MCF 10A (cell line): ENCODE data around the gene MORN1. TPM values are rescaled to one million over a fixed set of nuclear protein-coding genes. Genes with fewer than 3 reads are reported as not detected.

Source experiments
- BruUV-seq: library from RNA; stranded (reverse); fragments of 400-500 nt; replicated peaks from 2 replicates; lab custom pipeline; 2021; lab: Mats Ljungman, UMichigan
- CTCF ChIA-PET: fragments of 300-600 bp; sonication (Branson Sonifier 250); formaldehyde crosslinking; extraction: SDS; loops from one replicate; lab custom pipeline; 2021; ENCODE audit warnings: antibody characterized with exemption, inconsistent platforms; lab: Yijun Ruan, JAX
- POLR2A ChIA-PET: fragments of 300-600, 350-650 bp; sonication (Branson Sonifier 250); formaldehyde crosslinking; extraction: SDS; loops from one replicate; lab custom pipeline; 2020; ENCODE audit warnings: antibody characterized with exemption, inconsistent platforms; lab: Yijun Ruan, JAX
- DNase-seq: peaks from one replicate; pipeline ENCODE4 v3.0.0-alpha.2; 2018; ENCODE audit not compliant: unreplicated experiment
- H3K27ac Mint-ChIP-seq: one replicate; pipeline ENCODE4 v1.8.0; 2022; ENCODE audit warnings: mild to moderate bottlenecking, low read depth, mixed read lengths; ENCODE audit not compliant: unreplicated experiment
- H3K27me3 Mint-ChIP-seq: one replicate; pipeline ENCODE4 v1.8.0; 2022; ENCODE audit warnings: mixed read lengths; ENCODE audit not compliant: insufficient read depth, unreplicated experiment
- H3K36me3 Mint-ChIP-seq: one replicate; pipeline ENCODE4 v1.8.0; 2022; ENCODE audit warnings: mild to moderate bottlenecking, moderate library complexity, mixed read lengths; ENCODE audit not compliant: insufficient read depth, unreplicated experiment
- H3K4me1 Mint-ChIP-seq: one replicate; pipeline ENCODE4 v1.8.0; 2022; ENCODE audit warnings: mixed read lengths; ENCODE audit not compliant: insufficient read depth, unreplicated experiment
- H3K4me3 Mint-ChIP-seq: one replicate; pipeline ENCODE4 v1.8.0; 2022; ENCODE audit warnings: mild to moderate bottlenecking, moderate library complexity, mixed read lengths; ENCODE audit not compliant: unreplicated experiment
- H3K9me3 Mint-ChIP-seq: one replicate; pipeline ENCODE4 v1.8.0; 2022; ENCODE audit warnings: mixed read lengths; ENCODE audit not compliant: unreplicated experiment
- intact Hi-C: fragments of 100-400 bp; cut with micrococcal nuclease; formaldehyde crosslinking; loops from 2 replicates; pipeline ENCODE4 v1.14.1; 2022
- total RNA-seq: library from RNA; stranded (reverse); gene quantifications from 2 replicates; pipeline ENCODE4 v1.2.3, GENCODE V29; 2022
- TF ChIP-seq, protein P1 (sequence below): fragments of 200-600 bp; IDR thresholded peaks from one replicate; pipeline ENCODE4 v1.8.0; 2022; ENCODE audit warnings: antibody characterized with exemption, mild to moderate bottlenecking; ENCODE audit not compliant: unreplicated experiment

MORN1 gene
- total RNA-seq, 1 experiment from 2014 or later: 19.4 TPM

DNA sequence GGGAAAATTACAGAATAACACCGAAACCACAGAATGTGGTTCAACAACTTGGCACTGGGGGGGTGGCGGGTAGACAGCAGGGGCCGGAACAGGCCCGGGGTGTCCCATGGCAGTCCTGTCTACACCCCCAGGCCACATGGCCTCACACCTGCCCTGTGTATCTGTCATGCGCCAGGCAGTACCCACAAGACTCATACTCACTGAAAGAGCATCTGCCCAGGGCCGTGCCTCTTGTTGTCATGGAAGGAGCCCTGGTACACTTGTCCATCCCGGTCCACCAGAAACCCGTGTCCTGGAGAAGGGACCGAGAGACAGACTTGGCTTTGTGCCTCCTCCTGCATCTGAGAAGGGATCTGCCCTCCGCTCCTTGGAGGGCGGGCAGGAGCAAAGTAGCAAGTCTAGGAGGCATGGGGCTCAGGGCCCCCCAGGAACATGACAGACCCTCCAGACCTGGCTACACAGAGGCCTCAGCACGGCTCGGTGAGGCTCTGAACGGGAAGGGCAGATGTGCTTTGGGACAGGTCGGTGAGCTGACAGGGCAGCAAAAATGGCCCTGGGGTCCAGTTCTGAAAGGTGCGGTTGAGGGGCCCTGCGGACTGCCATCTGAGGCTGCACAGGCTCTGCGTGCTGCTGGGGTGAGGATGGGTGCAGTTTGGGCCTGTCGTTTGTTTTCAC, 5.6 kb downstream of the MORN1 start:
- no TSS peak for BruUV-seq
- intact Hi-C loops: no loop called here
- ChIA-PET POLR2A (no interaction called here), CTCF (interaction anchor here (2.7 kb wide), 1 partner anchor 191 kb away, joined by 12 read pairs; the partner anchor contains the start of gene FAAP20)
- Mint-ChIP-seq H3K36me3 (peaks cover 21% of the 10 kb centered on the region), H3K4me1 (no peaks in the 10 kb centered on the region), H3K4me3 (no peak overlapping the region), H3K27ac (no peak overlapping the region), H3K27me3 (no peaks in the 10 kb centered on the region), H3K9me3 (no peaks in the 10 kb centered on the region)
- no peak for DNase-seq
- TF ChIP-seq, protein P1, sequence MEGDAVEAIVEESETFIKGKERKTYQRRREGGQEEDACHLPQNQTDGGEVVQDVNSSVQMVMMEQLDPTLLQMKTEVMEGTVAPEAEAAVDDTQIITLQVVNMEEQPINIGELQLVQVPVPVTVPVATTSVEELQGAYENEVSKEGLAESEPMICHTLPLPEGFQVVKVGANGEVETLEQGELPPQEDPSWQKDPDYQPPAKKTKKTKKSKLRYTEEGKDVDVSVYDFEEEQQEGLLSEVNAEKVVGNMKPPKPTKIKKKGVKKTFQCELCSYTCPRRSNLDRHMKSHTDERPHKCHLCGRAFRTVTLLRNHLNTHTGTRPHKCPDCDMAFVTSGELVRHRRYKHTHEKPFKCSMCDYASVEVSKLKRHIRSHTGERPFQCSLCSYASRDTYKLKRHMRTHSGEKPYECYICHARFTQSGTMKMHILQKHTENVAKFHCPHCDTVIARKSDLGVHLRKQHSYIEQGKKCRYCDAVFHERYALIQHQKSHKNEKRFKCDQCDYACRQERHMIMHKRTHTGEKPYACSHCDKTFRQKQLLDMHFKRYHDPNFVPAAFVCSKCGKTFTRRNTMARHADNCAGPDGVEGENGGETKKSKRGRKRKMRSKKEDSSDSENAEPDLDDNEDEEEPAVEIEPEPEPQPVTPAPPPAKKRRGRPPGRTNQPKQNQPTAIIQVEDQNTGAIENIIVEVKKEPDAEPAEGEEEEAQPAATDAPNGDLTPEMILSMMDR: no peak

DNA sequence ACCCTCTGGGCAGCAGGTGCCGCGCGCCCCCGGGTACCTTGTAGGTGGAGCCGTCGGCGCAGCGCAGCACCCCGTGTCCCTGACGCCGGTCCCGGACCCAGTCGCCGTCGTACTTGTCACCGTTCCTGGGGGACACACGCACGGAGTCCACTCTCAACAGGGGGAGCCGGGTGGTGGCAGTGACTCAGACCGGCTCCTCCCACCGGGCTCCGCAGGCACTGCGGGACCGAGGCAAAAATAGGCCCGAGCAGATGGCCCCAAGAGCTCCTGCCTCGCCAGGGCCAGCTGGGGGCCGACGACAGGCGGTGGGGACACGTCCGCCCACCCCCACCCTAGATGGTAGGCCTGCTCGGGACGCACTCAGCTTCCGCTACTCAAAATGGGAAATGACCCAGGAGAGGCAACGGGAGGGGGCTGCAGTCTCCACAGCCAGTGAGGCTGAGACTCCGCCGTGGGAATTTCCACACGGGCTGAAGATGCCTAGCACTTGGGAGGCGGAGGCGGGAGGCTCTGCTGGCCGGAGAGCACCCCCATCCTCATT, 6.3 kb downstream of the MORN1 start:
- H3K27ac Mint-ChIP-seq: no peak overlapping the region
- CTCF ChIA-PET: interaction anchor here (2.2 kb wide), 1 partner anchor 189 kb away, joined by 14 read pairs; the partner anchor contains the start of gene FAAP20
- H3K27me3 Mint-ChIP-seq: no peaks in the 10 kb centered on the region
- DNase-seq: no peak
- intact Hi-C loops: no loop called here
- H3K4me3 Mint-ChIP-seq: no peak overlapping the region
- no peaks in the 10 kb centered on the region for H3K4me1 Mint-ChIP-seq
- H3K36me3 Mint-ChIP-seq: peaks cover 25% of the 10 kb centered on the region
- no TSS peak for BruUV-seq
- TF ChIP-seq, protein P1: no peak
- POLR2A ChIA-PET: no interaction called here
- H3K9me3 Mint-ChIP-seq: no peaks in the 10 kb centered on the region

DNA sequence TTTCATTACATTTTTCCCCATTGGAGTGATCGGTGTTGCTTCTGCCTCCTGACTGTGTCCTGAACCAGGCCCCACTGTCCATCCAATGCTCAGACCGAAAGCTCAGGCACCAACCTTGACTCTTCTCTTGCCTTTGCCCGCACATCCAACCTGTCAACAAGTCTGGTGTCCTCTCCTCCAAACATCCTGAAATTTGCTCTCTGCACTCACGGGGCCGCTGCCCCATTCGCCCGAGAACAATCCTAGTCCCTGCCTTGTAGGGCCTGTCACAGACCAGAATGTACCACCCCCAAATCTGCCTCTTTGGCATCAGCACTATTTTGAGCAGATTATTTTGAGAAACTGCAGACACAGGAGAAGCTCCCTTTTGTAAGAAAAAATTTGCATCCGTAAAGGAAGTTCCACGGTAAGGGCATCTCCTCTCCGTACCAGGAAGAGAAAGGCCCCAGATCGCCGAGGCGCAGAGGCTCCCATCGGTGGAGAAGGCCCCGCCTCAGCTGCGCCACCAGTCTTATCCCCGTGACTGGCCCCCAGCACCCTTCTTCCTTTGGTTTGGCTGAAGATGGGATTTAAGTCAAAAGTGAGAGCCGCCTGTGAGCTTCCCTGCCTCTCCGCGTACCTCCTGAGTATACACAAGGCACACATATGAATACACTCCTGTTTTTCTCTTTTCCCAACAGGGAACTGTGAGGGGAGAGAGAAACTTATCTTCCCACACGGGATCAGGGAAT, 7.1 kb downstream of the MORN1 start:
- Mint-ChIP-seq H3K9me3 (no peaks in the 10 kb centered on the region), H3K27ac (no peak overlapping the region), H3K27me3 (no peaks in the 10 kb centered on the region), H3K4me1 (no peaks in the 10 kb centered on the region), H3K36me3 (peaks cover 28% of the 10 kb centered on the region), H3K4me3 (no peak overlapping the region)
- BruUV-seq: no TSS peak
- intact Hi-C loops: no loop called here
- CTCF ChIA-PET: interaction anchor here (1.1 to 2.2 kb wide), 2 partner anchors 189 to 193 kb away, joined by 3 to 14 read pairs; partner anchors contain the start of gene FAAP20
- DNase-seq: no peak
- POLR2A ChIA-PET: interaction anchor here (0.7 kb wide), 2 partner anchors 13 to 185 kb away, joined by 3 to 6 read pairs; no protein-coding TSS in a partner anchor
- TF ChIP-seq, protein P1: no peak

DNA sequence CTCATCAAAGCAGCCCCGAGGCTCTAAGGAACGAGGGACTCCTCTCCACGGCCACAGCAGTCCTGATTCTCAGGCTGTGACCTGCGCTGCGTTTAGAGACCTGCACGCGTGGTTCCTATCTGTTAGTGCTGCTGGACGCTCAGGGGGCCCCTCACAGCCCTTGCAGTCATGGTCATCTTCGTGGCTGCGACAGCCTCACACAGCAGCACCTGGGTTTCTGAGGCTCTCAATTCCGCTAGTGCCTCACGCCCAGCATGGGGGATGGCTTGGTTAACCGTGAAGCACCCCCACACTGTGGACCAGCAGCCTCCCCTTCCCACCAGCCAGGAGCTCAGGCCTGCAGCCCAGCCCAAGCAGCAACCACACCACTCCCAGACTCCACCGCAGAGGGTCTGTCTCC, 7.8 kb downstream of the MORN1 start:
- ChIA-PET CTCF (interaction anchor here (1.1 to 2.2 kb wide), 3 partner anchors 146 to 192 kb away, joined by 3 to 14 read pairs (median 4); partner anchors contain the start of gene FAAP20), POLR2A (no interaction called here)
- no peak overlapping the region for H3K27ac Mint-ChIP-seq
- no peak for DNase-seq
- H3K4me1 Mint-ChIP-seq: no peaks in the 10 kb centered on the region
- intact Hi-C loops: no loop called here
- TF ChIP-seq, protein P1: no peak
- no peaks in the 10 kb centered on the region for H3K9me3 Mint-ChIP-seq
- no TSS peak for BruUV-seq
- no peaks in the 10 kb centered on the region for H3K27me3 Mint-ChIP-seq
- peaks cover 27% of the 10 kb centered on the region for H3K36me3 Mint-ChIP-seq
- H3K4me3 Mint-ChIP-seq: no peak overlapping the region
